SK-N-SH (cell line): ENCODE measurements around the gene FNDC1. TPM values are rescaled to one million over a fixed set of nuclear protein-coding genes. Genes with fewer than 3 reads are reported as not detected.

Source experiments
- CTCF ChIA-PET: fragments of 300-600, 350-600 bp; formaldehyde crosslinking; extraction: SDS; loops from one replicate; lab custom pipeline; 2021; lab: Yijun Ruan, JAX
- POLR2A ChIA-PET: fragments of 350-600 bp; sonication (Branson Sonifier 250); formaldehyde crosslinking; extraction: SDS; loops from one replicate; lab custom pipeline; 2020; ENCODE audit warnings: antibody characterized with exemption, inconsistent platforms; lab: Yijun Ruan, JAX
- DNase-seq: peaks from one replicate; pipeline ENCODE4 v3.0.0; 2012
- H2AFZ ChIP-seq: fragments of 200-600 bp; sonication (generic); 2 replicates; pipeline ENCODE4 v1.8.1; 2016; ENCODE audit warnings: antibody characterized with exemption, mild to moderate bottlenecking, low read depth
- H3F3A ChIP-seq: fragments of 200-600 bp; sonication (generic); replicated peaks from 2 replicates; pipeline ENCODE3; 2016; ENCODE audit warnings: antibody characterized with exemption, mild to moderate bottlenecking; ENCODE audit not compliant: insufficient read depth
- H3K27ac ChIP-seq, 2 experiments: fragments of 200-500 bp in 1 of 2; fragments of 200-600 bp in 1 of 2; sonication (Bioruptor generic) in 1 of 2; sonication (generic), shearing (Covaris generic) in 1 of 2; 2 replicates each; pipeline versions ENCODE4 v1.5.1 to v1.6.1; 2014 to 2016; ENCODE audit warnings: low read depth in 2 of 2, inconsistent platforms in 1 of 2, low read length in 1 of 2, mild to moderate bottlenecking in 1 of 2, mixed read lengths in 1 of 2
- H3K27me3 ChIP-seq: fragments of 200-600 bp; sonication (generic), shearing (Covaris generic); 2 replicates; pipeline ENCODE4 v1.6.1; 2016; ENCODE audit warnings: mixed run types; ENCODE audit not compliant: insufficient read depth
- H3K36me3 ChIP-seq, 2 experiments: fragments of 200-500 bp in 1 of 2; fragments of 200-600 bp in 1 of 2; sonication (Bioruptor generic) in 1 of 2; sonication (generic) in 1 of 2; replicated peaks in 1 of 2; 2 replicates each; pipeline versions ENCODE3 to v1.5.1; 2014 to 2016; ENCODE audit warnings: low read length in 1 of 2, mild to moderate bottlenecking in 1 of 2; ENCODE audit not compliant: insufficient read depth in 2 of 2, control insufficient read depth in 1 of 2
- H3K4me1 ChIP-seq, 2 experiments: fragments of 200-500 bp in 1 of 2; fragments of 200-600 bp in 1 of 2; sonication (Bioruptor generic) in 1 of 2; sonication (generic), shearing (Covaris generic) in 1 of 2; 2 replicates each; pipeline versions ENCODE4 v1.5.1 to v1.6.1; 2014 to 2016; ENCODE audit warnings: low read depth in 1 of 2, low read length in 1 of 2, mixed run types in 1 of 2; ENCODE audit not compliant: insufficient read depth in 2 of 2, control insufficient read depth in 1 of 2
- H3K4me2 ChIP-seq: fragments of 200-600 bp; sonication (generic), shearing (Covaris generic); 2 replicates; pipeline ENCODE4 v1.6.1; 2017; ENCODE audit warnings: mixed run types
- H3K4me3 ChIP-seq, 2 experiments: fragments of 200-500 bp in 1 of 2; fragments of 200-600 bp in 1 of 2; sonication (Bioruptor generic) in 1 of 2; sonication (generic), shearing (Covaris generic) in 1 of 2; 2 replicates each; pipeline versions ENCODE4 v1.5.1 to v1.8.1; 2014 to 2016; ENCODE audit warnings: low read depth in 2 of 2, inconsistent platforms in 1 of 2, low read length in 1 of 2, mild to moderate bottlenecking in 1 of 2, mixed read lengths in 1 of 2, moderate library complexity in 1 of 2
- H3K79me2 ChIP-seq: fragments of 200-600 bp; sonication (generic); 2 replicates; pipeline ENCODE4 v1.8.1; 2017; ENCODE audit warnings: mild to moderate bottlenecking; ENCODE audit not compliant: insufficient read depth
- H3K9ac ChIP-seq: fragments of 200-600 bp; sonication (generic); 2 replicates; pipeline ENCODE4 v1.6.1; 2017; ENCODE audit warnings: mixed run types
- H3K9me2 ChIP-seq: fragments of 200-600 bp; sonication (generic); 2 replicates; pipeline ENCODE4 v1.6.1; 2017; ENCODE audit warnings: mixed run types
- H3K9me3 ChIP-seq: fragments of 200-600 bp; sonication (generic); 2 replicates; pipeline ENCODE4 v1.6.1; 2017; ENCODE audit warnings: mixed run types, mild to moderate bottlenecking, moderate library complexity
- H4K20me1 ChIP-seq: fragments of 200-600 bp; sonication (generic); 2 replicates; pipeline ENCODE4 v1.6.1; 2017; ENCODE audit warnings: mild to moderate bottlenecking, mixed run types; ENCODE audit not compliant: insufficient read depth
- CTCF ChIP-seq: fragments of 200-600 bp; sonication (generic); IDR thresholded peaks from 2 replicates; pipeline ENCODE4 v1.6.1; 2017; ENCODE audit warnings: antibody characterized with exemption, mild to moderate bottlenecking, moderate library complexity
- ELF1 ChIP-seq: IDR thresholded peaks from 2 replicates; pipeline ENCODE4 v1.4.0; 2012
- FOSL2 ChIP-seq: IDR thresholded peaks from 2 replicates; pipeline ENCODE4 v1.4.0; 2012; ENCODE audit warnings: low read depth, mild to moderate bottlenecking, moderate library complexity, borderline replicate concordance
- FOXJ3 ChIP-seq: sonication (generic); formaldehyde crosslinking; IDR thresholded peaks from 2 replicates; pipeline ENCODE4 v1.5.1; 2020; ENCODE audit warnings: mild to moderate bottlenecking, missing genetic modification reagents
- MXI1 ChIP-seq: IDR thresholded peaks from 2 replicates; pipeline ENCODE4 v1.6.1; 2012; ENCODE audit warnings: mild to moderate bottlenecking, low read depth, low read length, improper control_type of control experiment
- NFIC ChIP-seq: IDR thresholded peaks from 2 replicates; pipeline ENCODE4 v1.4.0; 2012; ENCODE audit warnings: borderline replicate concordance
- RAD21 ChIP-seq: IDR thresholded peaks from 2 replicates; pipeline ENCODE4 v1.6.1; 2012; ENCODE audit warnings: mild to moderate bottlenecking, low read length
- SIN3A ChIP-seq: IDR thresholded peaks from 2 replicates; pipeline ENCODE4 v1.6.1; 2012; ENCODE audit warnings: low read depth, mild to moderate bottlenecking, low read length, moderate library complexity, borderline replicate concordance
- SMC3 ChIP-seq: IDR thresholded peaks from 2 replicates; pipeline ENCODE4 v1.6.1; 2012; ENCODE audit warnings: low read depth, low read length, improper control_type of control experiment
- TAF1 ChIP-seq: IDR thresholded peaks from 2 replicates; pipeline ENCODE4 v1.6.1; 2012; ENCODE audit warnings: low read depth, mild to moderate bottlenecking, low read length, moderate library complexity, borderline replicate concordance
- TCF12 ChIP-seq: IDR thresholded peaks from 2 replicates; pipeline ENCODE4 v1.4.0; 2012
- ZBTB33 ChIP-seq: IDR thresholded peaks from 2 replicates; pipeline ENCODE4 v1.4.0; 2012; ENCODE audit warnings: low read depth, borderline replicate concordance
- WGBS: methylation state at CpG from one replicate; pipeline ENCODE4 v1.1.6; 2017; ENCODE audit warnings: low lambda C conversion rate; 5-methylcytosine and 5-hydroxymethylcytosine counted together
- polyA plus RNA-seq, 3 experiments: library from polyadenylated mRNA; depleted of rRNA; stranded (reverse); fragments of >200 nt; gene quantifications; 2 replicates each; pipeline ENCODE4 v1.2.3, GENCODE V29; 2012

The FNDC1 gene
- polyA plus RNA-seq, 1 of the 3 experiments (the other 2 are of a cell fraction): not detected

GRCh38 chr6:159238920-159239558 is 69.8 kb downstream of the FNDC1 start:
- Histone ChIP-seq H3K9me3 (no peaks in the 10 kb centered on the region), H3K9me2 (no peaks in the 10 kb centered on the region), H3K36me3 (no peaks in the 10 kb centered on the region), H4K20me1 (no peaks in the 10 kb centered on the region), H3K27ac (no peak overlapping the region), H3K4me2 (no peak overlapping the region)
- POLR2A ChIA-PET: no interaction called here
- no peak for DNase-seq
- TF ChIP-seq SIN3A: no peak
- no peak for TF ChIP-seq NFIC
- TF ChIP-seq TCF12: no peak
- TF ChIP-seq MXI1: no peak
- TF ChIP-seq, all 33 proteins: peak for 0
- Histone ChIP-seq H3K4me1 (no peaks in the 10 kb centered on the region), H3F3A (no peaks in the 10 kb centered on the region), H3K27me3 (peaks cover 24% of the 10 kb centered on the region), H3K9ac (no peak overlapping the region), H3K4me3 (no peak overlapping the region), H3K79me2 (no peaks in the 10 kb centered on the region), H2AFZ (no peak overlapping the region)
- CTCF ChIA-PET: interaction anchor here (1.0 to 6.9 kb wide), 3 partner anchors 14 to 224 kb away, joined by 5 to 38 read pairs (median 32); no protein-coding TSS in a partner anchor
- WGBS: 15% methylated on average over 9 of the region's 9 CpGs

- Histone ChIP-seq H3K9me2 (no peaks in the 10 kb centered on the region), H3F3A (no peaks in the 10 kb centered on the region), H3K27me3 (no peaks in the 10 kb centered on the region; the same call in 1 of the 2 replicates), H4K20me1 (no peaks in the 10 kb centered on the region), H3K9me3 (no peaks in the 10 kb centered on the region), H3K4me2 (no peak overlapping the region), H3K27ac (no peak overlapping the region), H3K36me3 (no peaks in the 10 kb centered on the region), H3K4me3 (no peak overlapping the region), H3K79me2 (no peaks in the 10 kb centered on the region), H2AFZ (no peak overlapping the region), H3K4me1 (peaks cover 0 to 3% of the 10 kb centered on the region in 2 experiments; a peak in 1 of 4 replicates), H3K9ac (no peak overlapping the region)
- no peak for DNase-seq
- ChIA-PET CTCF (interaction anchor here (1.3 to 9.4 kb wide), 4 partner anchors 75 to 406 kb away, joined by 3 to 107 read pairs (median 6); no protein-coding TSS in a partner anchor), POLR2A (no interaction called here)
- WGBS: 10% methylated on average over 3 of the region's 3 CpGs
- TF ChIP-seq ELF1 (no peak), FOXJ3 (no peak), ZBTB33 (no peak), TAF1 (no peak)
These were observed 79.9 kb downstream of the FNDC1 start for GRCh38 chr6:159249128-159249527.

- POLR2A ChIA-PET: no interaction called here
- H3K9ac ChIP-seq: no peak overlapping the region
These were observed 80.6 kb downstream of the FNDC1 start for GRCh38 chr6:159249752-159250151.

More at GRCh38 chr6:159249752-159250151, 80.6 kb downstream of the FNDC1 start:
- DNase-seq: no peak
- H3K9me3 ChIP-seq: no peaks in the 10 kb centered on the region
- no peaks in the 10 kb centered on the region for H3K79me2 ChIP-seq
- peaks cover 0 to 3% of the 10 kb centered on the region in 2 experiments; a peak in 1 of 4 replicates for H3K4me1 ChIP-seq
- H2AFZ ChIP-seq: no peak overlapping the region
- H3K36me3 ChIP-seq: no peaks in the 10 kb centered on the region
- no peak overlapping the region for H3K4me2 ChIP-seq
- H3K27ac ChIP-seq: no peak overlapping the region
- CTCF ChIA-PET: interaction anchor here (1.3 to 9.4 kb wide), 4 partner anchors 32 to 405 kb away, joined by 3 to 107 read pairs (median 4); no protein-coding TSS in a partner anchor
- no peaks in the 10 kb centered on the region for H4K20me1 ChIP-seq
- no peaks in the 10 kb centered on the region for H3F3A ChIP-seq
- 29% methylated on average over 8 of the region's 8 CpGs for WGBS
- H3K9me2 ChIP-seq: no peaks in the 10 kb centered on the region
- TF ChIP-seq SMC3 (no peak), FOXJ3 (no peak), ZBTB33 (no peak), RAD21 (no peak), CTCF (no peak), FOSL2 (no peak)
- H3K27me3 ChIP-seq: no peaks in the 10 kb centered on the region; the same call in 1 of the 2 replicates
- H3K4me3 ChIP-seq: no peak overlapping the region
